Measurements from ENCODE around the gene SET. TPM values are rescaled to one million over a fixed set of nuclear protein-coding genes. Genes with fewer than 3 reads are reported as not detected.

SET gene
- total and polyA plus RNA-seq, 2 of the 13 experiments (the other 11 are each of a cell fraction or from before 2014, with no cell fraction given) = 94.2 to 611 TPM

- peak; percentile 96 for TF ChIP-seq TFDP2 (CRISPR knock-in tag; IDR thresholded peaks at IDR 0.05)
- peak; percentile 88 for TF ChIP-seq HMGXB3 (CRISPR knock-in tag; IDR thresholded peaks at IDR 0.05; ENCODE audit: borderline replicate concordance)
- TF ChIP-seq ZNF317 (CRISPR knock-in tag; IDR thresholded peaks at IDR 0.05) = peak; percentile 58; the same call in 1 of the 2 replicates
- TF ChIP-seq IRF2 (CRISPR knock-in tag; IDR thresholded peaks at IDR 0.05) = peak; percentile 73; the same call in 1 of the 2 replicates
- TF ChIP-seq, protein P1, sequence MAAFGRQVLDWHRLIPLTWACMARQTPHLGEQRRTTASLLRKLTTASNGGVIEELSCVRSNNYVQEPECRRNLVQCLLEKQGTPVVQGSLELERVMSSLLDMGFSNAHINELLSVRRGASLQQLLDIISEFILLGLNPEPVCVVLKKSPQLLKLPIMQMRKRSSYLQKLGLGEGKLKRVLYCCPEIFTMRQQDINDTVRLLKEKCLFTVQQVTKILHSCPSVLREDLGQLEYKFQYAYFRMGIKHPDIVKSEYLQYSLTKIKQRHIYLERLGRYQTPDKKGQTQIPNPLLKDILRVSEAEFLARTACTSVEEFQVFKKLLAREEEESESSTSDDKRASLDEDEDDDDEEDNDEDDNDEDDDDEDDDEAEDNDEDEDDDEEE (CRISPR knock-in tag; IDR thresholded peaks at IDR 0.05) = peak; percentile 78
- TF ChIP-seq ZNF292 (CRISPR knock-in tag; IDR thresholded peaks at IDR 0.05; ENCODE audit: borderline replicate concordance, low read depth) = peak; percentile 55; the same call in 1 of the 2 replicates
- TF ChIP-seq ZNF780A (CRISPR knock-in tag; IDR thresholded peaks at IDR 0.05) = 0 out of 2 replicates have a peak, but pooled peaks have one; percentile 34
- peak; percentile 94 for TF ChIP-seq GABPB1 (CRISPR knock-in tag; IDR thresholded peaks at IDR 0.05)
- TF ChIP-seq, protein P2, sequence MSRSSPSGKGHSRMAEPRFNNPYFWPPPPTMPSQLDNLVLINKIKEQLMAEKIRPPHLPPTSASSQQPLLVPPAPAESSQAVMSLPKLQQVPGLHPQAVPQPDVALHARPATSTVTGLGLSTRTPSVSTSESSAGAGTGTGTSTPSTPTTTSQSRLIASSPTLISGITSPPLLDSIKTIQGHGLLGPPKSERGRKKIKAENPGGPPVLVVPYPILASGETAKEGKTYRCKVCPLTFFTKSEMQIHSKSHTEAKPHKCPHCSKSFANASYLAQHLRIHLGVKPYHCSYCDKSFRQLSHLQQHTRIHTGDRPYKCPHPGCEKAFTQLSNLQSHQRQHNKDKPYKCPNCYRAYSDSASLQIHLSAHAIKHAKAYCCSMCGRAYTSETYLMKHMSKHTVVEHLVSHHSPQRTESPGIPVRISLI (CRISPR knock-in tag; IDR thresholded peaks at IDR 0.05; ENCODE audit: borderline replicate concordance) = peak; percentile 54; the same call in 1 of the 2 replicates
- TF ChIP-seq MAFG (CRISPR knock-in tag; IDR thresholded peaks at IDR 0.05) = no peak
- TF ChIP-seq ZNF790 (CRISPR knock-in tag; IDR thresholded peaks at IDR 0.05; ENCODE audit: borderline replicate concordance) = peak; percentile 84; the same call in 1 of the 2 replicates
- peak; percentile 90 for TF ChIP-seq ZBTB4 (CRISPR knock-in tag; IDR thresholded peaks at IDR 0.05; ENCODE audit: borderline replicate concordance)
- TF ChIP-seq ZNF841 (CRISPR knock-in tag; IDR thresholded peaks at IDR 0.05; ENCODE audit: borderline replicate concordance) = 0 out of 2 replicates have a peak, but pooled peaks have one; percentile 70
- peak; percentile 55; the same call in 1 of the 2 replicates for TF ChIP-seq ZFP41 (CRISPR knock-in tag; IDR thresholded peaks at IDR 0.05; ENCODE audit: borderline replicate concordance)
- peak; percentile 77 for TF ChIP-seq ZNF205 (CRISPR knock-in tag; IDR thresholded peaks at IDR 0.05)
Observed at GRCh38 chr9:128656416-128657343, 32.3 kb upstream of the SET start, which contains the start of gene DYNC2I2 (continued).
